Brain microvascular endothelial cell (primary cell): Measurements from ENCODE around the gene KLC3.

ENCODE experiments used
- DNase-seq: peaks from one replicate; pipeline ENCODE4 v3.0.0-alpha.2; 2020
- H3K27ac ChIP-seq: fragments of 250-450 bp; sonication (Bioruptor Pico); 2 replicates; pipeline ENCODE4 v1.5.1; 2020; ENCODE audit warnings: mild to moderate bottlenecking, moderate library complexity
- H3K27me3 ChIP-seq: fragments of 250-450 bp; sonication (Bioruptor Pico); replicated peaks from 2 replicates; pipeline ENCODE4 v1.5.1; 2020; ENCODE audit warnings: mild to moderate bottlenecking
- H3K36me3 ChIP-seq: fragments of 250-450 bp; sonication (Bioruptor Pico); replicated peaks from 2 replicates; pipeline ENCODE4 v1.5.1; 2020; ENCODE audit warnings: mild to moderate bottlenecking
- H3K4me3 ChIP-seq: 2 replicates; pipeline ENCODE4 v1.5.1; 2011; ENCODE audit warnings: low read depth, mild to moderate bottlenecking, control low read depth, low read length, moderate library complexity
- in situ Hi-C: cut with HindIII; loops from 2 replicates; pipeline ENCODE4 v1.10.0; 2017; ENCODE audit warnings: low sequenced_read_pairs, low pct_ligation_motif_present
- TF ChIP-seq, protein P1 (sequence below): IDR thresholded peaks from 2 replicates; pipeline ENCODE4 v1.5.1; 2011; ENCODE audit warnings: low read depth, mild to moderate bottlenecking, moderate library complexity, low read length, control low read depth, inconsistent platforms; ENCODE audit errors: missing control alignments

KLC3 gene

DNA sequence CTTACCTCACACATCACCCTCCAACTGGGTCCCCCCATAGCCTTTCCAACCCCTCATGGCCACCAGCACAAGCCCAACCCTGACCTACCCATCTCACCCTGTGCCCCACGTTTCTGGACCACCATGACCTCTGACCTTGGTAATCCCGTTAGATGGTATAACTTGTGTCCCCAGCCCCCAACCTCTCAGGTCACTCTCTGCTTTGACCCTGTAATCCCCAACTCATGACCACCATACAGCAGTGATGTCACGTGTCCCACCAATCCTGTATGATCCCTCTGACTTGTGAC is 8.5 kb downstream of the KLC3 start:
- in situ Hi-C loops = no loop called here
- H3K4me3 ChIP-seq = no peak overlapping the region
- H3K27me3 ChIP-seq = no peaks in the 10 kb centered on the region
- H3K36me3 ChIP-seq = peaks cover 37% of the 10 kb centered on the region
- TF ChIP-seq, protein P1, sequence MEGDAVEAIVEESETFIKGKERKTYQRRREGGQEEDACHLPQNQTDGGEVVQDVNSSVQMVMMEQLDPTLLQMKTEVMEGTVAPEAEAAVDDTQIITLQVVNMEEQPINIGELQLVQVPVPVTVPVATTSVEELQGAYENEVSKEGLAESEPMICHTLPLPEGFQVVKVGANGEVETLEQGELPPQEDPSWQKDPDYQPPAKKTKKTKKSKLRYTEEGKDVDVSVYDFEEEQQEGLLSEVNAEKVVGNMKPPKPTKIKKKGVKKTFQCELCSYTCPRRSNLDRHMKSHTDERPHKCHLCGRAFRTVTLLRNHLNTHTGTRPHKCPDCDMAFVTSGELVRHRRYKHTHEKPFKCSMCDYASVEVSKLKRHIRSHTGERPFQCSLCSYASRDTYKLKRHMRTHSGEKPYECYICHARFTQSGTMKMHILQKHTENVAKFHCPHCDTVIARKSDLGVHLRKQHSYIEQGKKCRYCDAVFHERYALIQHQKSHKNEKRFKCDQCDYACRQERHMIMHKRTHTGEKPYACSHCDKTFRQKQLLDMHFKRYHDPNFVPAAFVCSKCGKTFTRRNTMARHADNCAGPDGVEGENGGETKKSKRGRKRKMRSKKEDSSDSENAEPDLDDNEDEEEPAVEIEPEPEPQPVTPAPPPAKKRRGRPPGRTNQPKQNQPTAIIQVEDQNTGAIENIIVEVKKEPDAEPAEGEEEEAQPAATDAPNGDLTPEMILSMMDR = no peak
- no peak overlapping the region for H3K27ac ChIP-seq
- no peak for DNase-seq

DNA sequence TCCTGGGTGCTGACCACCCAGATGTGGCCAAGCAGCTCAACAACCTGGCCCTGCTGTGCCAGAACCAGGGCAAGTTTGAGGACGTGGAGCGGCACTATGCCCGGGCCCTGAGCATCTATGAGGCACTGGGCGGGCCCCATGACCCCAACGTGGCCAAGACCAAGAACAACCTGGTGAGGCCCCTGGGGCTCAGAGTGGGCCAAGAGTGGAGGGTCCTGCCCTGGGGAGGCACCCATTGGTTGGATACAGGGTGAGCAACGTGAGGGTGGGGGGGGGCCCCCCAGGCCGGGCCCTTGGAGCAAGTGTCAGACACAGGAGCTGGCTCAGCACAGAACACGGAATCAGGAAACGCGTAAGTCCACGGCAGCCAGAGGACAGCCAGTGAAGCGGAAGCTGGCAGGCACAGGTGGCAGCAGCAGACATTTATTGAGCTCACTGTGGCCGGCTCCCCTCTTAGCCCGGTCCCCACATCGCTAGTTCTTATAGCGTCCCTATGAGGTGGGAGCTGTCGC is 8.9 kb downstream of the KLC3 start:
- no peak for DNase-seq
- TF ChIP-seq, protein P1 = no peak
- Histone ChIP-seq H3K27ac (no peak overlapping the region), H3K4me3 (no peak overlapping the region), H3K27me3 (no peaks in the 10 kb centered on the region), H3K36me3 (peaks cover 41% of the 10 kb centered on the region)
- in situ Hi-C loops = no loop called here

DNA sequence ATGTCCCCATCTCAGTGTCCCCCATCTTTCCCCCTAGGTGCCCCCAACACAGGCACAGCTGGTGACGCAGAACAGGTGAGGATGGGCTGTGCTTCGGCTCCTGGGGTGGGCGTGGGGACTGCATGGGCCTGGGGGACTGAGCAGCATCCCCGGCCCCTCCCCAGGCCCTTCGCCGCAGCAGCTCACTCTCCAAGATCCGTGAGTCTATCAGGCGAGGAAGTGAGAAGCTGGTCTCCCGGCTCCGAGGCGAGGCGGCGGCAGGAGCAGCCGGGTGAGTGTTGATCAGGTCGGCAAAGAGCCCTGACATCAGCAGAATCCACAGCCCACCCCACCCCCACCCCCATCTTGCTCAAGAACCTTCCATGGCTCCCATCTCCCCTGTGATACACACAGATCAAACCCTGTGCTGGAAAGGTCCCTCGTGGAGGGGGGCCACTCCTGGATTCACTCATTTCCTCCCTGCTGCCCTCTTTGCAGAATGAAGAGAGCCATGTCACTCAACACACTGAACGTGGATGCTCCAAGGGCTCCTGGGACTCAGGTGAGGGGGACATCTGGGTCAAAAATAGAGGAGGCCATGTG is 10.0 kb downstream of the KLC3 start:
- DNase-seq = no peak
- TF ChIP-seq, protein P1 = no peak
- Histone ChIP-seq H3K27me3 (no peaks in the 10 kb centered on the region), H3K4me3 (no peak overlapping the region), H3K36me3 (peaks cover 50% of the 10 kb centered on the region), H3K27ac (no peak overlapping the region)
- in situ Hi-C loops = no loop called here

DNA sequence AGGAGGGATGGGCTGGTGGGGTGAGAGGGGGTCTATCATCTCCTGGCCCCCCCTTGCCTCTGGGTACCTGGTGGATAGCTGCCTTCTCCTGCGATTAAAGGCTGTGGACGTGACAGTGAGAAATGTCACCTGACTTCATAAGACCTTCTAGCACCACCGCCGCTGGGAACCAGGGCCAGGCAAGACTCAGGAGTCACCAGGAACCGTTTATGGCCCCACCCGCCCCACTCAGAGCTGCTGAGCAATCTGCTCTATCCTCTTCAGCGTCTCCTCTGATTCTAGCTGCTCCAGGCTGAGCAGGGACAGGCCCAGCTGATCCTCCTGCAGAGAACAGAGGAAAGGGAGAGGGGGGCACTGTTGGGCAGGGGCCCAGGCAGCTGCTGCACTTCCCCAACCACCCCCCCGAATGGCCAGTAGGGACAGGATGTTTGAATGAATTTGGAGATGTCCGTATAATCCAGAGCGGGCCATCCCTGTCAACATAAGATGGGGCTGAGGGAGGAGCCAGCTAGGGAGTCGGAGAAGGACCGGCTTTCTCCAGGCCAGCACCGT is 10.9 kb downstream of the KLC3 start:
- TF ChIP-seq, protein P1 = no peak
- Histone ChIP-seq H3K4me3 (no peak overlapping the region), H3K36me3 (peaks cover 57% of the 10 kb centered on the region), H3K27me3 (no peaks in the 10 kb centered on the region), H3K27ac (no peak overlapping the region)
- in situ Hi-C loops = no loop called here
- no peak for DNase-seq

DNA sequence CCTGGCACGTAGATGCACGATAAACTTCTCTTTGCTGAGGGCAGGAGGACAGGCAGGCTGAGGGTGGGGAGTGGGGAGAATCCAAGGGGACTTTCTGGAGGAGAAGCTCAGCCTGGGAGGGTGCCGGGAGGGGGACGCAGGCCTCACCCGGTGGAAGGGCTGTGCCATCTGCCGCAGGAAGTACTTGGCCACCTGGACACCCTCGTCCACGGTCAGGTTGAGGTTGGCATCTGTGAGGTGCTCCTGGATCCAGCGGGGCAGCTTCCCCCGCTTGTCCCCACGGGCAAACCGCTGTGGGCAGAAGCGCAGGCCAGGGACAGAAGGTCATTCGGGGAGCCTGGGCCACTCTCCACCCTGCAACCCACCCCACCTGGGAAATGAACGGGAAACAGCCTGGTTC is 11.5 kb downstream of the KLC3 start:
- no peaks in the 10 kb centered on the region for H3K27me3 ChIP-seq
- no peak for DNase-seq
- in situ Hi-C loops = no loop called here
- H3K4me3 ChIP-seq = no peak overlapping the region
- H3K27ac ChIP-seq = no peak overlapping the region
- TF ChIP-seq, protein P1 = no peak
- H3K36me3 ChIP-seq = peaks cover 63% of the 10 kb centered on the region

DNA sequence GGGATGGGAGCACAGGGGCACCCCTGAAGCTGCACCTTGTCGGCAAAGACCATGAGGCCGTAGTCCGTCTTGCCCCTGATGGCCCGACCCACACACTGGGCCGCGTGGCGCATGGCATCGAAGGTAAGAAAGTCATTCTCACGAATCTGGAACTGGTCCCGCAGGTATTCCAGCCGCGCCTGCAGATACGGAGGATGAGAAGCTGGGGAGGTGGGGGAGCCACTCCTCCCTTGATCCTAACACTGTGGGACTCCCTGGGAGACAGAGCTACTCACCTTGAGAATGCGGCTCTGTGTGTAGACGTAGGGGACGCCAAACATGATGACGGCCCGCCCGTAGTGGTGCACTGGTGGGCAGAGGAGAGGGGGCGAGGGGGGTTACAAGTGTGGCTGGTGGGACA is 11.9 kb downstream of the KLC3 start:
- in situ Hi-C loops = no loop called here
- no peak for DNase-seq
- H3K27me3 ChIP-seq = no peaks in the 10 kb centered on the region
- TF ChIP-seq, protein P1 = no peak
- H3K36me3 ChIP-seq = peaks cover 67% of the 10 kb centered on the region
- no peak overlapping the region for H3K27ac ChIP-seq
- H3K4me3 ChIP-seq = no peak overlapping the region
